Measurements from ENCODE around the gene IGFL3. TPM values are rescaled to one million over a fixed set of nuclear protein-coding genes. Genes with fewer than 3 reads are reported as not detected.
"Not testable (repeated sequence)": the region's sequence is repeated elsewhere in the genome, so short reads cannot be mapped to it uniquely, and the experiment has no call there.

IGFL3 gene
- total and polyA plus RNA-seq, 11 donors, result not detected

GRCh38 chr19:46078573-46079332 lies 45.7 kb downstream of the IGFL3 start:
- H3K4me1 ChIP-seq, DNase-seq, H3K36me3 ChIP-seq, H3K4me3 ChIP-seq, H3K9me3 ChIP-seq: not testable (repeated sequence)
- Histone ChIP-seq H3K27me3 (peaks cover 16 to 78% (median 48%) of the 10 kb centered on the region in 9 donors), H3K27ac (peak overlapping the region in 1 of 12 donors; percentile 69)
- 13 to 24% (median 20%) methylated on average over 20 to 44 of the region's 71 CpGs for WGBS, 4 donors
- ATAC-seq, result peak in 1 of 4 donors; percentile 62
- TF ChIP-seq CTCF (IDR thresholded peaks at IDR 0.05), result peak in 10 of 12 donors; percentile 17 to 43 (median 29)
- intact Hi-C loops (cut with DNase I), result loop anchor here in 4 of 10 donors (2.0 to 5.0 kb wide), 4 partner anchors 51 to 189 kb away; no protein-coding TSS in a partner anchor

GRCh38 chr19:46077815-46078167 lies 46.7 kb downstream of the IGFL3 start:
- H3K4me1 ChIP-seq, result peaks cover 0 to 8% (median 0%) of the 10 kb centered on the region in 12 donors
- no peak overlapping the region for H3K4me3 ChIP-seq
- H3K27ac ChIP-seq, result no peak overlapping the region
- WGBS, 4 donors, result 20 to 23% (median 22%) methylated on average over 6 of the region's 6 CpGs
- no peaks in the 10 kb centered on the region for H3K36me3 ChIP-seq
- TF ChIP-seq CTCF (IDR thresholded peaks at IDR 0.05) (peak in 3 of 12 donors; percentile 3 to 5 (median 5)), POLR2A (IDR thresholded peaks at IDR 0.05) (no peak)
- intact Hi-C loops (cut with DNase I), result loop anchor here in 4 of 10 donors (2.0 to 5.0 kb wide), 4 partner anchors 50 to 190 kb away; no protein-coding TSS in a partner anchor
- DNase-seq, result no peak
- peaks cover 16 to 78% (median 49%) of the 10 kb centered on the region in 9 donors for H3K27me3 ChIP-seq
- ATAC-seq, result no peak
- peaks cover 0 to 5% (median 0%) of the 10 kb centered on the region in 12 donors for H3K9me3 ChIP-seq

- Histone ChIP-seq H3K27ac (no peak overlapping the region), H3K36me3 (no peaks in the 10 kb centered on the region), H3K4me3 (peak overlapping the region in 2 of 12 donors; percentile 3 to 13), H3K4me1 (peaks cover 0 to 8% (median 0%) of the 10 kb centered on the region in 12 donors), H3K27me3 (peaks cover 16 to 84% (median 49%) of the 10 kb centered on the region in 9 donors), H3K9me3 (peaks cover 0 to 5% (median 0%) of the 10 kb centered on the region in 12 donors)
- peak; percentile 20 to 65 (median 52) for TF ChIP-seq CTCF (IDR thresholded peaks at IDR 0.05)
- TF ChIP-seq POLR2A (IDR thresholded peaks at IDR 0.05), result no peak
- ATAC-seq, result peak in 3 of 4 donors; percentile 60 to 81 (median 67)
- peak in 2 of 5 donors; percentile 12 to 33 for DNase-seq
- 1 to 5% (median 3%) methylated on average over 19 to 50 of the region's 50 CpGs for WGBS, 4 donors
- intact Hi-C loops (cut with DNase I), result loop anchor here in 2 of 10 donors (5.0 kb wide), 2 partner anchors 50 to 190 kb away; no protein-coding TSS in a partner anchor
These were observed 47.3 kb downstream of the IGFL3 start for GRCh38 chr19:46076951-46077814.
